Uterus (tissue), 2 donors: ENCODE measurements around the gene CA4.

ENCODE experiments used
- POLR2A ChIP-seq, 2 donors: fragments of 450-650 bp; IDR thresholded peaks; one replicate each; pipeline ENCODE4 v1.6.1; 2016; ENCODE audit warnings: antibody characterized with exemption in 2 of 2, mild to moderate bottlenecking in 1 of 2, moderate library complexity in 1 of 2
- TF ChIP-seq, protein P1 (sequence below), 4 experiments: fragments of 200-600 bp in 2 of 4; fragments of 450-650 bp in 2 of 4; sonication (generic) in 2 of 4; IDR thresholded peaks; one replicate each; pipeline ENCODE4 v1.5.1; 2016 to 2019; ENCODE audit warnings: antibody characterized with exemption in 4 of 4, mild to moderate bottlenecking in 2 of 4, moderate library complexity in 1 of 4

DNA sequence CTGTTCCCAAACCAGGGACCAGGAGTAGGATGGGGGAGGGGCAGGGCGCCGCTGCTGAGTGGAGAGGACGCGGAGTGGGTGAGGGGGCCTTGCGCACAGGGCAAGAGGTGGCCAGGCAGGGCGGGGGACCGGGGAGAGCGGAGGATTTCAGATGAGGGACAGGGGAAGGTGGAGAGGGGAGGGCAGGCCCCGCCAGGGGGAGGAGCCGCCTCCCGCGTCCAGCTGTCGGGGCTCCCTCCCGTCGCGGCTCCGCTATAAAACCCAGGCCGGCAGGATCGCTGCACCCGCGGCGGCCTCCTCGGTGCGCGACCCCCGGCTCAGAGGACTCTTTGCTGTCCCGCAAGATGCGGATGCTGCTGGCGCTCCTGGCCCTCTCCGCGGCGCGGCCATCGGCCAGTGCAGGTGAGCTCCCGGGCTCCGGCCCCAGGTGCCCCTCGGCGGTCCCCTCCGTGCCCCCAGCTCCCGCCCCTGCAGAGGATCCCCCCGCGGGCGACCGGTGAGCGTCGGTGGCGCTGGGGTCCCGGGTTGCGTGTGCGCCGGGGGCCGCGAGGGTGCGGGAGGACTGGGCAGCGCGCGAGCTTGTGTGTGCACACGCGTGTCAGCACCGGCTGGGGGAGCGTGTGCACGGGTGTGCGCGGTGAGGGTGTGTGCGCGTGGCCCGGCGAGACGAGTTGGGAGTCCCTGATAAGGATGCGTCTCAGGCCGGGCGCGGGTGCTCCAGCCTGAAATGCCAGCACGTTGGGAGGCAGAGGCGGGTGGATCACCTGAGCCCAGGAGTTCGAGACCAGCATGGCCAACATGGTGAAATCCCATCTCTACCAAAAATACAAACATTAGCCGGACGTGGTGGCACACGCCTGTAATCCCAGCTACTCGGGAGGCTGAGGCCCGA lies at the start of gene CA4:
- TF ChIP-seq, protein P1, sequence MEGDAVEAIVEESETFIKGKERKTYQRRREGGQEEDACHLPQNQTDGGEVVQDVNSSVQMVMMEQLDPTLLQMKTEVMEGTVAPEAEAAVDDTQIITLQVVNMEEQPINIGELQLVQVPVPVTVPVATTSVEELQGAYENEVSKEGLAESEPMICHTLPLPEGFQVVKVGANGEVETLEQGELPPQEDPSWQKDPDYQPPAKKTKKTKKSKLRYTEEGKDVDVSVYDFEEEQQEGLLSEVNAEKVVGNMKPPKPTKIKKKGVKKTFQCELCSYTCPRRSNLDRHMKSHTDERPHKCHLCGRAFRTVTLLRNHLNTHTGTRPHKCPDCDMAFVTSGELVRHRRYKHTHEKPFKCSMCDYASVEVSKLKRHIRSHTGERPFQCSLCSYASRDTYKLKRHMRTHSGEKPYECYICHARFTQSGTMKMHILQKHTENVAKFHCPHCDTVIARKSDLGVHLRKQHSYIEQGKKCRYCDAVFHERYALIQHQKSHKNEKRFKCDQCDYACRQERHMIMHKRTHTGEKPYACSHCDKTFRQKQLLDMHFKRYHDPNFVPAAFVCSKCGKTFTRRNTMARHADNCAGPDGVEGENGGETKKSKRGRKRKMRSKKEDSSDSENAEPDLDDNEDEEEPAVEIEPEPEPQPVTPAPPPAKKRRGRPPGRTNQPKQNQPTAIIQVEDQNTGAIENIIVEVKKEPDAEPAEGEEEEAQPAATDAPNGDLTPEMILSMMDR (IDR thresholded peaks at IDR 0.05), result no peak
- no peak for TF ChIP-seq POLR2A (IDR thresholded peaks at IDR 0.05)
